Measurements from ENCODE around the gene PITPNC1. TPM values are rescaled to one million over a fixed set of nuclear protein-coding genes. Genes with fewer than 3 reads are reported as not detected.

PITPNC1 gene
- total RNA-seq, 1 experiment from 2014 or later, result 20.8 TPM

- ATAC-seq (no peak), DNase-seq (ENCODE audit: low read depth, low spot score) (no peak)
- H3K4me1 ChIP-seq (ENCODE audit: control insufficient read depth, insufficient read depth, low read length), result no peaks in the 10 kb centered on the region
- ChIA-PET POLR2A (interaction anchor here (0.5 kb wide), 1 partner anchor 15 kb away, joined by 7 read pairs; no protein-coding TSS in a partner anchor), CTCF (no interaction called here)
- no peak overlapping the region for H3K4me3 ChIP-seq (ENCODE audit: low read depth in 2 of 2, low read length in 2 of 2)
- H3K27me3 ChIP-seq (ENCODE audit: control insufficient read depth, insufficient read depth, low read length), result no peaks in the 10 kb centered on the region
- in situ Hi-C loops (cut with HindIII; ENCODE audit: low pct_unique_long_range_greater_than_20kb, low sequenced_read_pairs) (no loop called here), intact Hi-C loops (cut with micrococcal nuclease; ENCODE audit: unreplicated experiment) (no loop called here)
- BruUV-seq (replicated peaks), result no TSS peak
- H3K9me3 ChIP-seq (ENCODE audit: control insufficient read depth, insufficient read depth, low read depth, low read length), result no peaks in the 10 kb centered on the region
- peaks cover 50% of the 10 kb centered on the region for H3K36me3 ChIP-seq (ENCODE audit: control insufficient read depth, insufficient read depth, low read length)
- no peak for TF ChIP-seq POLR2AphosphoS5 (IDR thresholded peaks at IDR 0.05; ENCODE audit: low read depth, low read length)
- no peak for TF ChIP-seq SIN3A (IDR thresholded peaks at IDR 0.05; ENCODE audit: borderline replicate concordance, insufficient read depth, low read depth, low read length)
- TF ChIP-seq REST (IDR thresholded peaks at IDR 0.05; ENCODE audit: insufficient read depth in 1 of 2, low read depth in 2 of 2, low read length in 1 of 2), result no peak
- no peak for TF ChIP-seq CTCF (IDR thresholded peaks at IDR 0.05)
- TF ChIP-seq TCF7L2 (IDR thresholded peaks at IDR 0.05; ENCODE audit: low read depth, low read length), result no peak
- H3K27ac ChIP-seq (ENCODE audit: low read length), result no peak overlapping the region
Observed at GRCh38 chr17:67347826-67348225, 29.3 kb upstream of the PITPNC1 start.

GRCh38 chr17:67349420-67349819 lies 27.7 kb upstream of the PITPNC1 start:
- BruUV-seq (replicated peaks), result no TSS peak
- TF ChIP-seq POLR2AphosphoS5 (IDR thresholded peaks at IDR 0.05; ENCODE audit: low read depth, low read length) (no peak), SIN3A (IDR thresholded peaks at IDR 0.05; ENCODE audit: borderline replicate concordance, insufficient read depth, low read depth, low read length) (no peak), TCF7L2 (IDR thresholded peaks at IDR 0.05; ENCODE audit: low read depth, low read length) (no peak), CTCF (IDR thresholded peaks at IDR 0.05) (no peak), REST (IDR thresholded peaks at IDR 0.05; ENCODE audit: insufficient read depth in 1 of 2, low read depth in 2 of 2, low read length in 1 of 2) (no peak)
- ATAC-seq (no peak), DNase-seq (ENCODE audit: low read depth, low spot score) (no peak)
- Histone ChIP-seq H3K4me1 (ENCODE audit: control insufficient read depth, insufficient read depth, low read length) (no peaks in the 10 kb centered on the region), H3K36me3 (ENCODE audit: control insufficient read depth, insufficient read depth, low read length) (peaks cover 44% of the 10 kb centered on the region), H3K9me3 (ENCODE audit: control insufficient read depth, insufficient read depth, low read depth, low read length) (no peaks in the 10 kb centered on the region), H3K27me3 (ENCODE audit: control insufficient read depth, insufficient read depth, low read length) (no peaks in the 10 kb centered on the region), H3K4me3 (ENCODE audit: low read depth in 2 of 2, low read length in 2 of 2) (no peak overlapping the region), H3K27ac (ENCODE audit: low read length) (no peak overlapping the region)
- in situ Hi-C loops (cut with HindIII; ENCODE audit: low pct_unique_long_range_greater_than_20kb, low sequenced_read_pairs) (no loop called here), intact Hi-C loops (cut with micrococcal nuclease; ENCODE audit: unreplicated experiment) (no loop called here)
- ChIA-PET POLR2A (no interaction called here), CTCF (no interaction called here)

Data from Panc1 (cell line).